ENCODE data around the gene GPR3. TPM values are rescaled to one million over a fixed set of nuclear protein-coding genes. Genes with fewer than 3 reads are reported as not detected.
A peak's percentile ranks its signal among the peaks of the same experiment; 100 is the strongest.

Gene GPR3
- total and polyA plus RNA-seq, 2 donors from 2014 or later: 0.38 to 0.77 TPM

DNA sequence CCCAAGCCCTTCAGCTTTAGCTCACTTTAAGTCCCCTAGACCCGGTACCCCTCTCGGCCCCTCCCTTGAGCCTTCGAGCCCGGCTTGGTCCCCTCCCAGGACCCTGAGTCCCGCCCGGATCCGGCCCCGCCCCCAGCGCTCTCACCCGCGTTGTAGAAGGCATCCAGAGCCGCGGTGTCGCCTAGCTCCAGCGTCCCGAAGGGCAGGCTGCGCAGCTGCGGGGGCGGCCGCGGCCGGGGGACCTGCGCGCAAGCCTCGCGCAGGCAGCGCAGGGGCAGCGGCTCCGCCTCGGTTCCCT, 26.4 kb upstream of the GPR3 start:
- no peak for FAIRE-seq
- Histone ChIP-seq H3K4me3 (ENCODE audit: low read length in 3 of 3) (peak overlapping the region in 2 of 3 donors; percentile 65 to 79), H3K4me1 (ENCODE audit: control insufficient read depth in 2 of 3, insufficient read depth in 2 of 3, low read depth in 1 of 3, low read length in 3 of 3) (peaks cover 0 to 19% (median 14%) of the 10 kb centered on the region in 3 donors), H3K27me3 (ENCODE audit: control insufficient read depth, insufficient read depth, low read length) (no peaks in the 10 kb centered on the region), H3K9me3 (ENCODE audit: control insufficient read depth in 2 of 3, insufficient read depth in 1 of 3, low read length in 3 of 3) (no peaks in the 10 kb centered on the region), H3K27ac (ENCODE audit: low read depth in 2 of 2, low read length in 2 of 2) (peak overlapping the region; percentile 92 to 95), H3K9ac (ENCODE audit: low read length in 3 of 3) (peak overlapping the region in 1 of 3 donors; percentile 69), H3K36me3 (ENCODE audit: control insufficient read depth in 2 of 3, insufficient read depth in 3 of 3, low read length in 3 of 3) (peaks cover 0 to 20% (median 9%) of the 10 kb centered on the region in 3 donors)
- intact Hi-C loops (cut with DNase I): no loop called here
- no peak for TF ChIP-seq CTCF (IDR thresholded peaks at IDR 0.05; ENCODE audit: borderline replicate concordance, extremely low read depth, insufficient read depth)
- DNase-seq: peak; percentile 86 to 97 (median 93)

DNA sequence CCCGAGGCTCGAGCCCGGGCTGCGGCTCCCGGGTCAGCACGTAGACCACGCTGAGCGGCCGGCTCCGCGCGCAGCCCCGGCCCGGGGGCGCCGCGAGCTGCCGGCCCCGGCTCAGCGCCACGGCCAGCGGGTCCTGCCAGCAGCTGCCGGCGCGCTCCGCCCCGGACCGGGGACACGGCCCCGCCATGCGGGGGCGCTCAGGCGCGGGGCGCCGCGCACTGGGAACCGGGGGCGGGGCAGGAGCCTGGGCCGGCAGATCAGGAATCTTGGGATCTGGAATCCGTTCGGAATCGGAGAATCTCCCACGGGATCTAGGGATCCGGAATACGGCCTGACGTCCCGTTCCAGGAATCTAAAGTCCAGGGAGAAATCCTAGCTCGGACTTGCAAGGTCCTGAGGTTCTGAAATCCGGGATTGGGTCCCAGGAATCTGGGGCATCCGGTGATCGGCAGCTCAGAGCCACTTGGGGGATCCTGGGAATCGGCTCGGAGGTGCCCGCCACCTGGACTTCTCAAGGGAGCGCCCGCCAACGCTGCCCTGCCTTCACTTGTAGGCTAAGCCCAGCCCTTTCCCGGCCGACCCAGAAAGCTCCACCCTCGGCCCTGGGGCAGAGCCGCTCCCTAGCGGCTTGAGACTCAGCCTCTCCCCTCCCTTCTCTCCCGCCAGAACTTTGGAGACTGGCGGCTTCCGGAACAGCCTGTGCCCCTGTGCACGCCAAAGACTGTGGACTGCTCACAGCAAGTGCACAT, 25.8 kb upstream of the GPR3 start, which contains the start of gene MAP3K6:
TSS of gene MAP3K6 (minus strand) at position 551 of the 749 bp plus-strand sequence. CDS start at position 187, 364 bp downstream.
- FAIRE-seq: no peak
- intact Hi-C loops (cut with DNase I): no loop called here

GRCh38 chr1:27367160-27367650, 25.2 kb upstream of the GPR3 start:
- peak overlapping the region in 2 of 3 donors; percentile 53 to 79 for H3K4me3 ChIP-seq (ENCODE audit: low read length in 3 of 3)
- TF ChIP-seq CTCF (IDR thresholded peaks at IDR 0.05; ENCODE audit: borderline replicate concordance, extremely low read depth, insufficient read depth): peak; percentile 0
- H3K27me3 ChIP-seq (ENCODE audit: control insufficient read depth, insufficient read depth, low read length): no peaks in the 10 kb centered on the region
- peak overlapping the region in 2 of 3 donors; percentile 1 to 59 for H3K9ac ChIP-seq (ENCODE audit: low read length in 3 of 3)
- intact Hi-C loops (cut with DNase I): no loop called here
- H3K27ac ChIP-seq (ENCODE audit: low read depth in 2 of 2, low read length in 2 of 2): peak overlapping the region; percentile 94 to 97
- peaks cover 0 to 14% (median 5%) of the 10 kb centered on the region in 3 donors for H3K36me3 ChIP-seq (ENCODE audit: control insufficient read depth in 2 of 3, insufficient read depth in 3 of 3, low read length in 3 of 3)
- no peaks in the 10 kb centered on the region for H3K9me3 ChIP-seq (ENCODE audit: control insufficient read depth in 2 of 3, insufficient read depth in 1 of 3, low read length in 3 of 3)
- H3K4me1 ChIP-seq (ENCODE audit: control insufficient read depth in 2 of 3, insufficient read depth in 2 of 3, low read depth in 1 of 3, low read length in 3 of 3): peaks cover 0 to 19% (median 14%) of the 10 kb centered on the region in 3 donors
- no peak for FAIRE-seq
- no peak for DNase-seq

More for the DNA sequence above, 25.8 kb upstream of the GPR3 start, which contains the start of gene MAP3K6:
- Histone ChIP-seq H3K9ac (ENCODE audit: low read length in 3 of 3) (peak within 1 kb of the TSS in 2 of 3 donors; percentile 52 to 89), H3K27ac (ENCODE audit: low read depth in 2 of 2, low read length in 2 of 2) (peak within 1 kb of the TSS; percentile 95 to 97), H3K4me3 (ENCODE audit: low read length in 3 of 3) (peak within 1 kb of the TSS; percentile 40 to 79 (median 65)), H3K9me3 (ENCODE audit: control insufficient read depth in 2 of 3, insufficient read depth in 1 of 3, low read length in 3 of 3) (no peaks in the 10 kb centered on the region), H3K4me1 (ENCODE audit: control insufficient read depth in 2 of 3, insufficient read depth in 2 of 3, low read depth in 1 of 3, low read length in 3 of 3) (peaks cover 0 to 19% (median 14%) of the 10 kb centered on the region in 3 donors), H3K27me3 (ENCODE audit: control insufficient read depth, insufficient read depth, low read length) (no peaks in the 10 kb centered on the region), H3K36me3 (ENCODE audit: control insufficient read depth in 2 of 3, insufficient read depth in 3 of 3, low read length in 3 of 3) (peaks cover 0 to 20% (median 7%) of the 10 kb centered on the region in 3 donors)
- peak; percentile 84 to 98 (median 89) for DNase-seq
- TF ChIP-seq CTCF (IDR thresholded peaks at IDR 0.05; ENCODE audit: borderline replicate concordance, extremely low read depth, insufficient read depth): peak; percentile 23
